Endothelial cell of umbilical vein (primary cell): ENCODE data around the gene LHPP.

Experiments
- EZH2 ChIP-seq: IDR thresholded peaks from 2 replicates; pipeline ENCODE4 v1.6.1; 2012; ENCODE audit warnings: borderline replicate concordance, low read depth, mild to moderate bottlenecking, moderate library complexity, low read length, inconsistent platforms; ENCODE audit not compliant: severe bottlenecking
- FOS ChIP-seq: IDR thresholded peaks from 2 replicates; pipeline ENCODE4 v1.6.1; 2011; ENCODE audit warnings: mild to moderate bottlenecking, low read length, moderate library complexity, borderline replicate concordance; ENCODE audit not compliant: insufficient read depth
- GATA2 ChIP-seq: IDR thresholded peaks from 2 replicates; pipeline ENCODE4 v1.7.0; 2011; ENCODE audit warnings: low read depth, mild to moderate bottlenecking, moderate library complexity, mixed read lengths, low read length; ENCODE audit not compliant: insufficient read length, insufficient read depth
- JUN ChIP-seq: IDR thresholded peaks from 2 replicates; pipeline ENCODE4 v1.6.1; 2011; ENCODE audit warnings: borderline replicate concordance, low read depth; ENCODE audit not compliant: insufficient read length, insufficient read depth
- MYC ChIP-seq: IDR thresholded peaks from one replicate; pipeline ENCODE4 v1.6.1; 2011; ENCODE audit warnings: mild to moderate bottlenecking, low read depth, low read length
- POLR2A ChIP-seq: IDR thresholded peaks from 2 replicates; pipeline ENCODE4 v1.6.1; 2012; ENCODE audit warnings: low read depth, mild to moderate bottlenecking, control low read depth, low read length
- POLR2AphosphoS5 ChIP-seq: IDR thresholded peaks from 2 replicates; pipeline ENCODE4 v1.6.1; 2012; ENCODE audit warnings: low read depth, mild to moderate bottlenecking, control low read depth, low read length, moderate library complexity; ENCODE audit not compliant: insufficient read depth
- TF ChIP-seq, protein P1 (sequence below), 2 donors: IDR thresholded peaks; 1 replicate in 1 of 2; 2 replicates in 1 of 2; pipeline ENCODE4 v1.5.1; 2011; ENCODE audit warnings: low read length in 2 of 2, mild to moderate bottlenecking in 2 of 2, moderate library complexity in 2 of 2, control low read depth in 1 of 2, inconsistent platforms in 1 of 2, low read depth in 1 of 2; ENCODE audit not compliant: insufficient read depth in 1 of 2; ENCODE audit errors: extremely low read depth in 1 of 2
- TF ChIP-seq, protein P2 (sequence below): IDR thresholded peaks from 2 replicates; pipeline ENCODE4 v1.6.1; 2011; ENCODE audit not compliant: insufficient read depth, insufficient read length

GRCh38 chr10:124578231-124579010, 116.8 kb downstream of the LHPP start:
- TF ChIP-seq, protein P1, sequence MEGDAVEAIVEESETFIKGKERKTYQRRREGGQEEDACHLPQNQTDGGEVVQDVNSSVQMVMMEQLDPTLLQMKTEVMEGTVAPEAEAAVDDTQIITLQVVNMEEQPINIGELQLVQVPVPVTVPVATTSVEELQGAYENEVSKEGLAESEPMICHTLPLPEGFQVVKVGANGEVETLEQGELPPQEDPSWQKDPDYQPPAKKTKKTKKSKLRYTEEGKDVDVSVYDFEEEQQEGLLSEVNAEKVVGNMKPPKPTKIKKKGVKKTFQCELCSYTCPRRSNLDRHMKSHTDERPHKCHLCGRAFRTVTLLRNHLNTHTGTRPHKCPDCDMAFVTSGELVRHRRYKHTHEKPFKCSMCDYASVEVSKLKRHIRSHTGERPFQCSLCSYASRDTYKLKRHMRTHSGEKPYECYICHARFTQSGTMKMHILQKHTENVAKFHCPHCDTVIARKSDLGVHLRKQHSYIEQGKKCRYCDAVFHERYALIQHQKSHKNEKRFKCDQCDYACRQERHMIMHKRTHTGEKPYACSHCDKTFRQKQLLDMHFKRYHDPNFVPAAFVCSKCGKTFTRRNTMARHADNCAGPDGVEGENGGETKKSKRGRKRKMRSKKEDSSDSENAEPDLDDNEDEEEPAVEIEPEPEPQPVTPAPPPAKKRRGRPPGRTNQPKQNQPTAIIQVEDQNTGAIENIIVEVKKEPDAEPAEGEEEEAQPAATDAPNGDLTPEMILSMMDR (IDR thresholded peaks at IDR 0.05; ENCODE audit: extremely low read depth in 1 of 2, insufficient read depth in 1 of 2, low read depth in 1 of 2, low read length in 2 of 2) = no peak
- TF ChIP-seq POLR2A (no peak), POLR2AphosphoS5 (no peak), EZH2 (no peak), JUN (no peak), MYC (no peak), FOS (no peak), GATA2 (no peak)
- TF ChIP-seq, protein P2, sequence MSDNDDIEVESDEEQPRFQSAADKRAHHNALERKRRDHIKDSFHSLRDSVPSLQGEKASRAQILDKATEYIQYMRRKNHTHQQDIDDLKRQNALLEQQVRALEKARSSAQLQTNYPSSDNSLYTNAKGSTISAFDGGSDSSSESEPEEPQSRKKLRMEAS = no peak
